MCF 10A (cell line): ENCODE measurements around the gene MRPS27. TPM values are rescaled to one million over a fixed set of nuclear protein-coding genes. Genes with fewer than 3 reads are reported as not detected.

Experiments
- BruUV-seq: library from RNA; stranded (reverse); fragments of 400-500 nt; replicated peaks from 2 replicates; lab custom pipeline; 2021; lab: Mats Ljungman, UMichigan
- CTCF ChIA-PET: fragments of 300-600 bp; sonication (Branson Sonifier 250); formaldehyde crosslinking; extraction: SDS; loops from one replicate; lab custom pipeline; 2021; ENCODE audit warnings: antibody characterized with exemption, inconsistent platforms; lab: Yijun Ruan, JAX
- POLR2A ChIA-PET: fragments of 300-600, 350-650 bp; sonication (Branson Sonifier 250); formaldehyde crosslinking; extraction: SDS; loops from one replicate; lab custom pipeline; 2020; ENCODE audit warnings: antibody characterized with exemption, inconsistent platforms; lab: Yijun Ruan, JAX
- DNase-seq: peaks from one replicate; pipeline ENCODE4 v3.0.0-alpha.2; 2018; ENCODE audit not compliant: unreplicated experiment
- H3K27ac Mint-ChIP-seq: one replicate; pipeline ENCODE4 v1.8.0; 2022; ENCODE audit warnings: mild to moderate bottlenecking, low read depth, mixed read lengths; ENCODE audit not compliant: unreplicated experiment
- H3K27me3 Mint-ChIP-seq: one replicate; pipeline ENCODE4 v1.8.0; 2022; ENCODE audit warnings: mixed read lengths; ENCODE audit not compliant: insufficient read depth, unreplicated experiment
- H3K36me3 Mint-ChIP-seq: one replicate; pipeline ENCODE4 v1.8.0; 2022; ENCODE audit warnings: mild to moderate bottlenecking, moderate library complexity, mixed read lengths; ENCODE audit not compliant: insufficient read depth, unreplicated experiment
- H3K4me1 Mint-ChIP-seq: one replicate; pipeline ENCODE4 v1.8.0; 2022; ENCODE audit warnings: mixed read lengths; ENCODE audit not compliant: insufficient read depth, unreplicated experiment
- H3K4me3 Mint-ChIP-seq: one replicate; pipeline ENCODE4 v1.8.0; 2022; ENCODE audit warnings: mild to moderate bottlenecking, moderate library complexity, mixed read lengths; ENCODE audit not compliant: unreplicated experiment
- H3K9me3 Mint-ChIP-seq: one replicate; pipeline ENCODE4 v1.8.0; 2022; ENCODE audit warnings: mixed read lengths; ENCODE audit not compliant: unreplicated experiment
- CTCF ChIP-seq: fragments of 200-600 bp; IDR thresholded peaks from one replicate; pipeline ENCODE4 v1.8.0; 2022; ENCODE audit warnings: antibody characterized with exemption, mild to moderate bottlenecking; ENCODE audit not compliant: unreplicated experiment
- intact Hi-C: fragments of 100-400 bp; cut with micrococcal nuclease; formaldehyde crosslinking; loops from 2 replicates; pipeline ENCODE4 v1.14.1; 2022
- total RNA-seq: library from RNA; stranded (reverse); gene quantifications from 2 replicates; pipeline ENCODE4 v1.2.3, GENCODE V29; 2022

MRPS27 gene
- total RNA-seq, 1 experiment from 2014 or later = 68.5 TPM

- POLR2A ChIA-PET = interaction anchor here (0.8 to 1.1 kb wide), 3 partner anchors 9 to 16 kb away, joined by 3 to 6 read pairs (median 3); no protein-coding TSS in a partner anchor
- no peak for DNase-seq
- no peaks in the 10 kb centered on the region for H3K27me3 Mint-ChIP-seq
- H3K4me3 Mint-ChIP-seq = no peak overlapping the region
- H3K4me1 Mint-ChIP-seq = no peaks in the 10 kb centered on the region
- peaks cover 63% of the 10 kb centered on the region for H3K36me3 Mint-ChIP-seq
- intact Hi-C loops = no loop called here
- BruUV-seq = no TSS peak
- TF ChIP-seq CTCF = no peak
- no peaks in the 10 kb centered on the region for H3K9me3 Mint-ChIP-seq
- CTCF ChIA-PET = interaction anchor here (0.6 kb wide), 1 partner anchor 155 kb away, joined by 3 read pairs; no protein-coding TSS in a partner anchor
- H3K27ac Mint-ChIP-seq = no peak overlapping the region
These were observed 27.6 kb downstream of the MRPS27 start for GRCh38 chr5:72292411-72292810.

- Mint-ChIP-seq H3K9me3 (no peaks in the 10 kb centered on the region), H3K4me3 (no peak overlapping the region), H3K4me1 (no peaks in the 10 kb centered on the region), H3K36me3 (peaks cover 62% of the 10 kb centered on the region), H3K27me3 (no peaks in the 10 kb centered on the region), H3K27ac (no peak overlapping the region)
- no TSS peak for BruUV-seq
- no peak for TF ChIP-seq CTCF
- intact Hi-C loops = no loop called here
- no peak for DNase-seq
- ChIA-PET CTCF (no interaction called here), POLR2A (interaction anchor here (0.7 to 1.1 kb wide), 3 partner anchors 9 to 17 kb away, joined by 3 to 6 read pairs (median 3); no protein-coding TSS in a partner anchor)
These were observed 28.4 kb downstream of the MRPS27 start for GRCh38 chr5:72291601-72292000.

- BruUV-seq = no TSS peak
- CTCF ChIA-PET = no interaction called here
- Mint-ChIP-seq H3K27me3 (no peaks in the 10 kb centered on the region), H3K27ac (no peak overlapping the region), H3K36me3 (peaks cover 54% of the 10 kb centered on the region), H3K9me3 (no peaks in the 10 kb centered on the region), H3K4me3 (no peak overlapping the region), H3K4me1 (no peaks in the 10 kb centered on the region)
- POLR2A ChIA-PET = no interaction called here
- DNase-seq = no peak
- no peak for TF ChIP-seq CTCF
- intact Hi-C loops = no loop called here
These were observed 29.5 kb downstream of the MRPS27 start for GRCh38 chr5:72290356-72291133.

GRCh38 chr5:72288924-72289323, 31.1 kb downstream of the MRPS27 start:
- no peak overlapping the region for H3K27ac Mint-ChIP-seq
- peaks cover 41% of the 10 kb centered on the region for H3K36me3 Mint-ChIP-seq
- ChIA-PET POLR2A (interaction anchor here (0.6 to 1.2 kb wide), 2 partner anchors 11 to 15 kb away, joined by 3 read pairs; no protein-coding TSS in a partner anchor), CTCF (interaction anchor here (0.6 kb wide), 1 partner anchor 514 kb away, joined by 3 read pairs; no protein-coding TSS in a partner anchor)
- intact Hi-C loops = no loop called here
- peaks cover 7% of the 10 kb centered on the region for H3K4me1 Mint-ChIP-seq
- no peak overlapping the region for H3K4me3 Mint-ChIP-seq
- H3K9me3 Mint-ChIP-seq = no peaks in the 10 kb centered on the region
- no peaks in the 10 kb centered on the region for H3K27me3 Mint-ChIP-seq
- BruUV-seq = no TSS peak
- TF ChIP-seq CTCF = no peak
- DNase-seq = no peak
